ENCODE data around the gene KIAA0825.

KIAA0825 gene

DNA sequence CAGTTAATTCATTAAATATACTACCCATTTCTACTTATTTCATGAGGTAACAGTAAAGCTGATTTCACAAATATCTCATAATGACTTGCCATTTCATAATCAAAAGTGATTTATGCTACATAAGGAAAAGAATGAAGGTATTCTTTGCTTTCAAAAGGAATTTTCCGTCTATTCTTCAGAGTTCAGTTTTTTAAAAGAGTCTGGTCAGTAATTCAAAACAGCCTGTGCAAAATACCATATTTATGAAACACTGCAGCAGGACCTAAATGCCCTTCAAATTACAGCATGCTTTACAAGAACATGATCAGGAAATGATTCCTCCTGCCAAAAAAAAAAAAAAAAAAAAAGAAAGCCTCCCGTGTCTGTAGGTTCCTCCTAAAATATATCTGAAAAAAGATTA lies 154.7 kb downstream of the KIAA0825 start:
- H3K9me3 ChIP-seq = no peaks in the 10 kb centered on the region
- in situ Hi-C loops (cut with MboI; ENCODE audit: low sequenced_read_pairs) = no loop called here
- no peaks in the 10 kb centered on the region for H3K36me3 ChIP-seq (replicated peaks)
- H3K4me1 ChIP-seq = peaks cover 25% of the 10 kb centered on the region
- H3K27me3 ChIP-seq (ENCODE audit: low read depth) = no peaks in the 10 kb centered on the region
- H3K4me3 ChIP-seq = no peak overlapping the region
- peak in 1 of 2 experiments; percentile 48 for DNase-seq (ENCODE audit: low spot score in 2 of 2)

- Histone ChIP-seq H3K36me3 (replicated peaks) (no peaks in the 10 kb centered on the region), H3K27me3 (ENCODE audit: low read depth) (no peaks in the 10 kb centered on the region), H3K9me3 (no peaks in the 10 kb centered on the region), H3K4me1 (peaks cover 21% of the 10 kb centered on the region), H3K4me3 (no peak overlapping the region)
- in situ Hi-C loops (cut with MboI; ENCODE audit: low sequenced_read_pairs) = no loop called here
- no peak for DNase-seq (ENCODE audit: low spot score in 2 of 2)
Observed at GRCh38 chr5:94461131-94461530, 157.3 kb downstream of the KIAA0825 start.

DNA sequence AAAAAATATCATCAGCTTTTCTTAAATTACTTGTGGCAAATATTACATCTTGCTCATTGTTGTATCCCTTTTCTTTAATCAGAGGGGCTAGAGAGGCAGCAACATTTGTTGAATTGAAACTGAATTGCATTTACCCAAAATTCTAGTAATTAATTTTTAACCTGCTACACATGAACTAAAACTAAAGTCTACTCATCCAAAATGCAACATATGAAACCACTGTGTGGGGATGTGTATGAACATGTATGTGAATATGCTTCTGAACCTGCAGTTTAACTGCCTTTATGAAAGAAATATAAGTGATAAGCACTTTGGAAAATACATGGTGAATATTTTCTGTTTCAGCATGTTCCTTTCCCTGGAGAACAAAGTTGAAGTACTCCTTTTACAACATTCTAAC lies 158.5 kb downstream of the KIAA0825 start:
- H3K4me1 ChIP-seq = peaks cover 11% of the 10 kb centered on the region
- H3K9me3 ChIP-seq = no peaks in the 10 kb centered on the region
- no peaks in the 10 kb centered on the region for H3K36me3 ChIP-seq (replicated peaks)
- in situ Hi-C loops (cut with MboI; ENCODE audit: low sequenced_read_pairs) = no loop called here
- no peaks in the 10 kb centered on the region for H3K27me3 ChIP-seq (ENCODE audit: low read depth)
- H3K4me3 ChIP-seq = no peak overlapping the region
- no peak for DNase-seq (ENCODE audit: low spot score in 2 of 2)

DNA sequence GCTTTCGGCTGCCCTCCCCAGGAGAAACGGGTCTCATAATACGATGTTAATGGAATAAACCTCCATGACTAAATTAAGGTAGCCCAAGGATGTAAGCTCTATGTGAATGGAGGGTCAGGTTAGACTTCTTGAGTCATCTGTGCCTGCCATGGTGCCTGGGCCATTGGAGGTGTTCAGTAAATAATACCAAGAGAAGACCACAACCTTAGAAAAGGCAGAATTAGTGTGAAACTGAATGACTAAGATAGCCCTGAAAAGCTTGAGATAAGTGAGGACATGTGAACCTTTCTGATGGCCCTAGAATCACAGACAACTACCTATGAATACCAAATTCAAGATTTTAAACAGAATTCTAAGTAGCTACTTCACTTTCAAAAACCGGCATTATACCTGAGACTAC lies 160.6 kb downstream of the KIAA0825 start:
- no peaks in the 10 kb centered on the region for H3K36me3 ChIP-seq (replicated peaks)
- no peak for DNase-seq (ENCODE audit: low spot score in 2 of 2)
- no peaks in the 10 kb centered on the region for H3K27me3 ChIP-seq (ENCODE audit: low read depth)
- no peak overlapping the region for H3K4me3 ChIP-seq
- H3K4me1 ChIP-seq = no peaks in the 10 kb centered on the region
- H3K9me3 ChIP-seq = no peaks in the 10 kb centered on the region
- in situ Hi-C loops (cut with MboI; ENCODE audit: low sequenced_read_pairs) = no loop called here

GRCh38 chr5:94445726-94446125 lies 172.7 kb downstream of the KIAA0825 start:
- no peaks in the 10 kb centered on the region for H3K4me1 ChIP-seq
- no peak overlapping the region for H3K4me3 ChIP-seq
- in situ Hi-C loops (cut with MboI; ENCODE audit: low sequenced_read_pairs) = no loop called here
- no peaks in the 10 kb centered on the region for H3K36me3 ChIP-seq (replicated peaks)
- H3K27me3 ChIP-seq (ENCODE audit: low read depth) = no peaks in the 10 kb centered on the region
- no peaks in the 10 kb centered on the region for H3K9me3 ChIP-seq
- no peak for DNase-seq (ENCODE audit: low spot score in 2 of 2)

DNA sequence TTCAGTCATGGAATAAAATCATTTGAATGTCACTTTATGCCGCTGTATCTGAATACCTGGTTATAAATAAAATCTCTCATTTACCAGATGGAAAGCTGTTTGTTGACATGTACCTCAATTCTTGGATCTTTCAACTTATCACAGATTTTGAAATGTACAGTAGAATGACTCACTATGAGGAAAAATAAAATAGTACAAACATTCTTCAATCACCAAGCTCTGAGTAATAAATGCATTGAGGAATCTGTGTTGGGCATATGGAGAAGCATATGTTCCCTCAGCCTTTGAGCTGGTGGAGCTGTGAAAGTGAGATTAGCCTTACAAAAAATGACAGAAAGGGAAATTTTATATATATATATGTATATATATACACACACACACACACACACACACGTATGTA lies 175.4 kb downstream of the KIAA0825 start:
- no peak for DNase-seq (ENCODE audit: low spot score in 2 of 2)
- in situ Hi-C loops (cut with MboI; ENCODE audit: low sequenced_read_pairs) = no loop called here
- H3K27me3 ChIP-seq (ENCODE audit: low read depth) = no peaks in the 10 kb centered on the region
- H3K36me3 ChIP-seq (replicated peaks) = no peaks in the 10 kb centered on the region
- no peaks in the 10 kb centered on the region for H3K9me3 ChIP-seq
- no peak overlapping the region for H3K4me3 ChIP-seq
- H3K4me1 ChIP-seq = no peaks in the 10 kb centered on the region

GRCh38 chr5:94442076-94442475 lies 176.3 kb downstream of the KIAA0825 start:
- H3K4me1 ChIP-seq = no peaks in the 10 kb centered on the region
- H3K27me3 ChIP-seq (ENCODE audit: low read depth) = no peaks in the 10 kb centered on the region
- H3K9me3 ChIP-seq = no peaks in the 10 kb centered on the region
- H3K4me3 ChIP-seq = no peak overlapping the region
- no peak for DNase-seq (ENCODE audit: low spot score in 2 of 2)
- H3K36me3 ChIP-seq (replicated peaks) = no peaks in the 10 kb centered on the region
- in situ Hi-C loops (cut with MboI; ENCODE audit: low sequenced_read_pairs) = no loop called here

- H3K4me1 ChIP-seq = no peaks in the 10 kb centered on the region
- H3K36me3 ChIP-seq (replicated peaks) = no peaks in the 10 kb centered on the region
- no peaks in the 10 kb centered on the region for H3K27me3 ChIP-seq (ENCODE audit: low read depth)
- no peak overlapping the region for H3K4me3 ChIP-seq
- H3K9me3 ChIP-seq = no peaks in the 10 kb centered on the region
- in situ Hi-C loops (cut with MboI; ENCODE audit: low sequenced_read_pairs) = no loop called here
- DNase-seq (ENCODE audit: low spot score in 2 of 2) = no peak
Observed at GRCh38 chr5:94440015-94440414, 178.4 kb downstream of the KIAA0825 start.

- Histone ChIP-seq H3K27me3 (ENCODE audit: low read depth) (no peaks in the 10 kb centered on the region), H3K4me1 (no peaks in the 10 kb centered on the region), H3K36me3 (replicated peaks) (no peaks in the 10 kb centered on the region), H3K4me3 (no peak overlapping the region), H3K9me3 (no peaks in the 10 kb centered on the region)
- DNase-seq (ENCODE audit: low spot score in 2 of 2) = no peak
- in situ Hi-C loops (cut with MboI; ENCODE audit: low sequenced_read_pairs) = no loop called here
Observed at GRCh38 chr5:94433397-94434163, 184.8 kb downstream of the KIAA0825 start.

- in situ Hi-C loops (cut with MboI; ENCODE audit: low sequenced_read_pairs) = no loop called here
- no peaks in the 10 kb centered on the region for H3K4me1 ChIP-seq
- DNase-seq (ENCODE audit: low spot score in 2 of 2) = no peak
- no peak overlapping the region for H3K4me3 ChIP-seq
- H3K36me3 ChIP-seq (replicated peaks) = no peaks in the 10 kb centered on the region
- no peaks in the 10 kb centered on the region; the same call in 1 of the 2 replicates for H3K9me3 ChIP-seq
- no peaks in the 10 kb centered on the region for H3K27me3 ChIP-seq (ENCODE audit: low read depth)
Observed at GRCh38 chr5:94432499-94432898, 185.9 kb downstream of the KIAA0825 start.

DNA sequence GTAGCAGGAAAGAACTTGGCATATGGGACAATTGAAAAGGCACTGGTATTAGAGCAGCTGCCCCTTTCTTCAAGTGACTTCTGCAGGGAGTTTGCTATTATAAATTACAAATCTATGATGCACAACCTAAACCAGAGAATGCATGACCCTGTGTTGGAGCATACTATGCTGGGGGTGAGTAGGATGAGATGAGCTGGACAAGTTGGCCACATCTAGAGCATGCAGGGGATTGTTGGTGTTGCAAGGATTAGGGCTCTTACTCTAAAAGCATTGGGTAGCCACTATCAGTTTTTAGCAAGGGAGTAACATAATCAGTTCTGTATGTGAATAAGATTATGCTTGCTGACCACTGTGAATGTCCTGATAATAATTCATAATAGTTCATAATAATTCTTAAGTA lies 186.7 kb downstream of the KIAA0825 start:
- in situ Hi-C loops (cut with MboI; ENCODE audit: low sequenced_read_pairs) = no loop called here
- Histone ChIP-seq H3K4me1 (no peaks in the 10 kb centered on the region), H3K4me3 (no peak overlapping the region), H3K9me3 (no peaks in the 10 kb centered on the region; the same call in 1 of the 2 replicates), H3K27me3 (ENCODE audit: low read depth) (no peaks in the 10 kb centered on the region), H3K36me3 (replicated peaks) (no peaks in the 10 kb centered on the region)
- no peak for DNase-seq (ENCODE audit: low spot score in 2 of 2)

GRCh38 chr5:94429566-94429965 lies 188.8 kb downstream of the KIAA0825 start:
- Histone ChIP-seq H3K4me1 (no peaks in the 10 kb centered on the region), H3K4me3 (no peak overlapping the region), H3K9me3 (no peaks in the 10 kb centered on the region; the same call in 1 of the 2 replicates), H3K36me3 (replicated peaks) (no peaks in the 10 kb centered on the region), H3K27me3 (ENCODE audit: low read depth) (no peaks in the 10 kb centered on the region)
- DNase-seq (ENCODE audit: low spot score in 2 of 2) = no peak
- in situ Hi-C loops (cut with MboI; ENCODE audit: low sequenced_read_pairs) = no loop called here

- no peak for DNase-seq (ENCODE audit: low spot score in 2 of 2)
- Histone ChIP-seq H3K9me3 (no peaks in the 10 kb centered on the region; the same call in 1 of the 2 replicates), H3K4me3 (no peak overlapping the region), H3K27me3 (ENCODE audit: low read depth) (no peaks in the 10 kb centered on the region), H3K36me3 (replicated peaks) (no peaks in the 10 kb centered on the region), H3K4me1 (no peaks in the 10 kb centered on the region)
- in situ Hi-C loops (cut with MboI; ENCODE audit: low sequenced_read_pairs) = no loop called here
Observed at GRCh38 chr5:94425396-94425795, 193.0 kb downstream of the KIAA0825 start.

GRCh38 chr5:94423411-94423810 lies 195.0 kb downstream of the KIAA0825 start:
- no peaks in the 10 kb centered on the region; the same call in 1 of the 2 replicates for H3K9me3 ChIP-seq
- H3K4me1 ChIP-seq = no peaks in the 10 kb centered on the region
- H3K36me3 ChIP-seq (replicated peaks) = no peaks in the 10 kb centered on the region
- in situ Hi-C loops (cut with MboI; ENCODE audit: low sequenced_read_pairs) = no loop called here
- no peak for DNase-seq (ENCODE audit: low spot score in 2 of 2)
- H3K27me3 ChIP-seq (ENCODE audit: low read depth) = no peaks in the 10 kb centered on the region
- no peak overlapping the region for H3K4me3 ChIP-seq

DNA sequence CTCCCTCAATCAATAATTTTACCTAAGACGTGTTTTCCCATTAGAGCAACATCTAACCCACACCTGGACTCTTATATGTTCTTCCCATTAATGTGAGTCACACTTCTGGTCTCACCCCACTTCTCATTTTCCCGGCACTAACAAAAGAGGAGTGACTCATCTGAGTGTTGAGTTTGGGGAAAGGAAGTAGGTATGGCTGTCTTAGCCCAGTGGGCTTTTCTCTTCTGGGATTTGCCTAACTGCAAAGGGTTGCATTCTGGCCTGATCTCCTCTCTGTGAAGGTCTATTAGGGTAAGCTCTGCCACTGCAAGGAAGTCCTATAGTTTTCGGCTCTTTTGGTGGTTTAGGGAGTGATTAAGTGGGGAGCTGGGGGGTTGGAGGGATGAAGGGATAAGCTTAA lies 195.6 kb downstream of the KIAA0825 start:
- H3K4me3 ChIP-seq = no peak overlapping the region
- H3K9me3 ChIP-seq = no peaks in the 10 kb centered on the region
- no peak for DNase-seq (ENCODE audit: low spot score in 2 of 2)
- no peaks in the 10 kb centered on the region for H3K36me3 ChIP-seq (replicated peaks)
- H3K4me1 ChIP-seq = no peaks in the 10 kb centered on the region
- H3K27me3 ChIP-seq (ENCODE audit: low read depth) = no peaks in the 10 kb centered on the region
- in situ Hi-C loops (cut with MboI; ENCODE audit: low sequenced_read_pairs) = no loop called here
